ENCODE measurements around the gene PUM2. TPM values are rescaled to one million over a fixed set of nuclear protein-coding genes. Genes with fewer than 3 reads are reported as not detected.

The PUM2 gene
- total and polyA plus RNA-seq, 2 of the 13 experiments (the other 11 are each of a cell fraction or from before 2014, with no cell fraction given), result 69.6 to 69.8 TPM

DNA sequence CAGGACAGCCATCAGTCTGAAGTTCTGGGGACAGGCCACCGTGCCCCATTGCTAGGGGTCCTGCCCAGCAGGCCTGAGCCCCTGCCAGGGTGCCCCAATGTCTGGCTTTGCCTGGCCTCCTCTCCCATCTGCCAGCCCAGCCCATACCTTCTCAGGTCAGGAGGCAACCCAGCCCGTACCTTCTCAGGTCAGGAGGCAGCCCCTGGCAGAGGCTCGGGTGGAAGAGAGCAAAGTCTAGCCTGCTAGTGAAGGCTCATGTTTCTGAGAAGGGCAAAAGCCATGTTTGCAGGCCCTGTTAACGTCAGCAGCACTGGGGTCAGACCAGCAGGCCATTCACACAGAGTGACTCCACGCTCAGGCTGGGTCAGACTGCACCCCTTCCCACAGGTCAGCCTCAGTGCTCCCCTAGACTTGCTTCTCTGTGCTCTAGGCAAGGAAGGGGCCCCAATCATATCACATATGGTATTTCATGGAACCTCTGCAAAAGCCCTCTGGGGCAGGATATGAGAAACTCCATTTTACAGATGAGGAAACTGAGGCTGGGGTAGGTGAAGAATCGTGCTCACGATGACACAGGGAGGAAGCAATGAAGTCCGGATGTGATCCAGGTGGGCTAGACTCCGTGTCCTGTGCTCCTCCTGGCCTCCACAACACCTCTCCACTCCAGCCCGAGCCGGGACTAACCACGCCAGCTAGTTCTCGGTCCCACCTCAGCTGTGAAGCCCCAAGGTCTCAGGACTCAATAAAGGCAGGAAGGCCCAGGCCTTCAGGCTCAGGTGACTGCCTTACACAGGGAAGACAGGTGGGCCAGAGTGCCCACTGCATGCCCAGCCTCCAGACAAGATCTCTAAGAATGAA lies 135.2 kb downstream of the PUM2 start (continued):
- TF ChIP-seq, protein P1, sequence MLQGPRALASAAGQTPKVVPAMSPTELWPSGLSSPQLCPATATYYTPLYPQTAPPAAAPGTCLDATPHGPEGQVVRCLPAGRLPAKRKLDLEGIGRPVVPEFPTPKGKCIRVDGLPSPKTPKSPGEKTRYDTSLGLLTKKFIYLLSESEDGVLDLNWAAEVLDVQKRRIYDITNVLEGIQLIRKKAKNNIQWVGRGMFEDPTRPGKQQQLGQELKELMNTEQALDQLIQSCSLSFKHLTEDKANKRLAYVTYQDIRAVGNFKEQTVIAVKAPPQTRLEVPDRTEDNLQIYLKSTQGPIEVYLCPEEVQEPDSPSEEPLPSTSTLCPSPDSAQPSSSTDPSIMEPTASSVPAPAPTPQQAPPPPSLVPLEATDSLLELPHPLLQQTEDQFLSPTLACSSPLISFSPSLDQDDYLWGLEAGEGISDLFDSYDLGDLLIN (CRISPR knock-in tag; IDR thresholded peaks at IDR 0.05; ENCODE audit: borderline replicate concordance), result no peak
- no peak for TF ChIP-seq ZBTB40 (IDR thresholded peaks at IDR 0.05)
- TF ChIP-seq ZBTB40 (CRISPR knock-in tag; IDR thresholded peaks at IDR 0.05), result peak; percentile 59; the same call in 1 of the 2 replicates
- peak; percentile 97 for TF ChIP-seq KDM3A (CRISPR knock-in tag; IDR thresholded peaks at IDR 0.05; ENCODE audit: low read depth)
- no peak for TF ChIP-seq ZSCAN31 (CRISPR knock-in tag; IDR thresholded peaks at IDR 0.05; ENCODE audit: low read depth)
- peak; percentile 97 for TF ChIP-seq REPIN1 (CRISPR knock-in tag; IDR thresholded peaks at IDR 0.05; ENCODE audit: borderline replicate concordance, low read depth)
- TF ChIP-seq, protein P2, sequence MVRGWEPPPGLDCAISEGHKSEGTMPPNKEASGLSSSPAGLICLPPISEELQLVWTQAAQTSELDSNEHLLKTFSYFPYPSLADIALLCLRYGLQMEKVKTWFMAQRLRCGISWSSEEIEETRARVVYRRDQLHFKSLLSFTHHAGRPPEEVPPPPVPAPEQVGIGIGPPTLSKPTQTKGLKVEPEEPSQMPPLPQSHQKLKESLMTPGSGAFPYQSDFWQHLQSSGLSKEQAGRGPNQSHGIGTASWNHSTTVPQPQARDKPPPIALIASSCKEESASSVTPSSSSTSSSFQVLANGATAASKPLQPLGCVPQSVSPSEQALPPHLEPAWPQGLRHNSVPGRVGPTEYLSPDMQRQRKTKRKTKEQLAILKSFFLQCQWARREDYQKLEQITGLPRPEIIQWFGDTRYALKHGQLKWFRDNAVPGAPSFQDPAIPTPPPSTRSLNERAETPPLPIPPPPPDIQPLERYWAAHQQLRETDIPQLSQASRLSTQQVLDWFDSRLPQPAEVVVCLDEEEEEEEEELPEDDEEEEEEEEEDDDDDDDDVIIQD (CRISPR knock-in tag; IDR thresholded peaks at IDR 0.05; ENCODE audit: low read depth), result peak; percentile 56; the same call in 1 of the 2 replicates
- 0 out of 2 replicates have a peak, but pooled peaks have one; percentile 7 for TF ChIP-seq BHLHE40 (IDR thresholded peaks at IDR 0.05; ENCODE audit: low read length)
- TF ChIP-seq ZNF335 (CRISPR knock-in tag; IDR thresholded peaks at IDR 0.05), result 0 out of 2 replicates have a peak, but pooled peaks have one; percentile 26
- no peak for TF ChIP-seq ZNF333 (CRISPR knock-in tag; IDR thresholded peaks at IDR 0.05; ENCODE audit: borderline replicate concordance)
- TF ChIP-seq ZNF12 (CRISPR knock-in tag; IDR thresholded peaks at IDR 0.05), result peak; percentile 75; the same call in 1 of the 2 replicates
- TF ChIP-seq CHD4 (IDR thresholded peaks at IDR 0.05; ENCODE audit: borderline replicate concordance, low read length), result peak; percentile 99
- TF ChIP-seq ARHGAP35 (CRISPR knock-in tag; IDR thresholded peaks at IDR 0.05; ENCODE audit: borderline replicate concordance), result peak; percentile 55; the same call in 1 of the 2 replicates
- TF ChIP-seq SAFB2 (CRISPR knock-in tag; IDR thresholded peaks at IDR 0.05; ENCODE audit: borderline replicate concordance, low read depth), result peak; percentile 68; the same call in 1 of the 2 replicates
- peak; percentile 59 for TF ChIP-seq ATF1 (CRISPR knock-in tag; IDR thresholded peaks at IDR 0.05)
- TF ChIP-seq CREBL2 (CRISPR knock-in tag; IDR thresholded peaks at IDR 0.05; ENCODE audit: borderline replicate concordance), result no peak
- peak; percentile 99 for TF ChIP-seq SALL1 (CRISPR knock-in tag; IDR thresholded peaks at IDR 0.05)
